ENCODE measurements around the gene PLD2.

GRCh38 chr17:4840893-4841242, 33.9 kb downstream of the PLD2 start:
- TF ChIP-seq EZH2 (IDR thresholded peaks at IDR 0.05): no peak
- TF ChIP-seq POLR2AphosphoS5 (IDR thresholded peaks at IDR 0.05; ENCODE audit: borderline replicate concordance, low read depth, low read length): no peak
- TF ChIP-seq FOXP2 (optimal IDR thresholded peaks at IDR 0.05; ENCODE audit: control extremely low read depth, extremely low read length, insufficient read depth): no peak

Data from SK-N-MC (cell line).